Measurements from ENCODE around the gene PDCD1LG2. TPM values are rescaled to one million over a fixed set of nuclear protein-coding genes. Genes with fewer than 3 reads are reported as not detected.
A peak's percentile ranks its signal among the peaks of the same experiment; 100 is the strongest.
"Not testable (repeated sequence)": the region's sequence is repeated elsewhere in the genome, so short reads cannot be mapped to it uniquely, and the experiment has no call there.

The PDCD1LG2 gene
- total RNA-seq, 1 donor from 2014 or later: 3.7 TPM

GRCh38 chr9:5578698-5579085 lies 68.4 kb downstream of the PDCD1LG2 start:
- Histone ChIP-seq H3K4me3 (ENCODE audit: low read length in 3 of 3) (no peak overlapping the region), H3K27me3 (ENCODE audit: control insufficient read depth in 3 of 3, insufficient read depth in 3 of 3, low read length in 3 of 3) (no peaks in the 10 kb centered on the region), H3K9me3 (ENCODE audit: control insufficient read depth in 3 of 3, low read length in 3 of 3) (no peaks in the 10 kb centered on the region), H3K4me1 (ENCODE audit: control insufficient read depth in 3 of 3, insufficient read depth in 3 of 3, low read length in 3 of 3) (peaks cover 8 to 17% (median 16%) of the 10 kb centered on the region in 3 donors), H3K36me3 (ENCODE audit: control insufficient read depth in 3 of 3, insufficient read depth in 3 of 3, low read length in 3 of 3) (no peaks in the 10 kb centered on the region), H3K9ac (ENCODE audit: low read depth in 1 of 3, low read length in 3 of 3) (no peak overlapping the region), H3K27ac (ENCODE audit: low read depth, low read length) (no peak overlapping the region)

GRCh38 chr9:5579881-5580280 lies 69.5 kb downstream of the PDCD1LG2 start:
- Histone ChIP-seq H3K4me3 (ENCODE audit: low read length in 3 of 3) (no peak overlapping the region), H3K4me1 (ENCODE audit: control insufficient read depth in 3 of 3, insufficient read depth in 3 of 3, low read length in 3 of 3) (peaks cover 8 to 17% (median 16%) of the 10 kb centered on the region in 3 donors), H3K9ac (ENCODE audit: low read depth in 1 of 3, low read length in 3 of 3) (no peak overlapping the region), H3K27ac (ENCODE audit: low read depth, low read length) (no peak overlapping the region), H3K36me3 (ENCODE audit: control insufficient read depth in 3 of 3, insufficient read depth in 3 of 3, low read length in 3 of 3) (no peaks in the 10 kb centered on the region), H3K27me3 (ENCODE audit: control insufficient read depth in 3 of 3, insufficient read depth in 3 of 3, low read length in 3 of 3) (no peaks in the 10 kb centered on the region), H3K9me3 (ENCODE audit: control insufficient read depth in 3 of 3, low read length in 3 of 3) (no peaks in the 10 kb centered on the region)

GRCh38 chr9:5580650-5581049 lies 70.3 kb downstream of the PDCD1LG2 start:
- Histone ChIP-seq H3K4me1 (ENCODE audit: control insufficient read depth in 3 of 3, insufficient read depth in 3 of 3, low read length in 3 of 3) (peaks cover 8 to 17% (median 16%) of the 10 kb centered on the region in 3 donors), H3K9ac (ENCODE audit: low read depth in 1 of 3, low read length in 3 of 3) (no peak overlapping the region), H3K4me3 (ENCODE audit: low read length in 3 of 3) (no peak overlapping the region), H3K36me3 (ENCODE audit: control insufficient read depth in 3 of 3, insufficient read depth in 3 of 3, low read length in 3 of 3) (no peaks in the 10 kb centered on the region), H3K27ac (ENCODE audit: low read depth, low read length) (no peak overlapping the region), H3K9me3 (ENCODE audit: control insufficient read depth in 3 of 3, low read length in 3 of 3) (no peaks in the 10 kb centered on the region), H3K27me3 (ENCODE audit: control insufficient read depth in 3 of 3, insufficient read depth in 3 of 3, low read length in 3 of 3) (no peaks in the 10 kb centered on the region)

- not testable (repeated sequence) for H3K36me3 ChIP-seq (ENCODE audit: control insufficient read depth in 3 of 3, insufficient read depth in 3 of 3, low read length in 3 of 3); H3K9me3 ChIP-seq (ENCODE audit: control insufficient read depth in 3 of 3, low read length in 3 of 3); H3K9ac ChIP-seq (ENCODE audit: low read depth in 1 of 3, low read length in 3 of 3)
These were observed 71.4 kb downstream of the PDCD1LG2 start for GRCh38 chr9:5581706-5582105.

GRCh38 chr9:5582835-5583195 lies 72.5 kb downstream of the PDCD1LG2 start:
- Histone ChIP-seq H3K9ac (ENCODE audit: low read depth in 1 of 3, low read length in 3 of 3) (no peak overlapping the region), H3K27me3 (ENCODE audit: control insufficient read depth in 3 of 3, insufficient read depth in 3 of 3, low read length in 3 of 3) (no peaks in the 10 kb centered on the region), H3K36me3 (ENCODE audit: control insufficient read depth in 3 of 3, insufficient read depth in 3 of 3, low read length in 3 of 3) (no peaks in the 10 kb centered on the region), H3K27ac (ENCODE audit: low read depth, low read length) (peak overlapping the region; percentile 1), H3K4me3 (ENCODE audit: low read length in 3 of 3) (no peak overlapping the region), H3K9me3 (ENCODE audit: control insufficient read depth in 3 of 3, low read length in 3 of 3) (no peaks in the 10 kb centered on the region), H3K4me1 (ENCODE audit: control insufficient read depth in 3 of 3, insufficient read depth in 3 of 3, low read length in 3 of 3) (peaks cover 8 to 17% (median 16%) of the 10 kb centered on the region in 3 donors)

More at GRCh38 chr9:5581706-5582105, 71.4 kb downstream of the PDCD1LG2 start:
- H3K27me3 ChIP-seq (ENCODE audit: control insufficient read depth in 3 of 3, insufficient read depth in 3 of 3, low read length in 3 of 3); H3K27ac ChIP-seq (ENCODE audit: low read depth, low read length); H3K4me3 ChIP-seq (ENCODE audit: low read length in 3 of 3): not testable (repeated sequence)
- peaks cover 8 to 17% (median 16%) of the 10 kb centered on the region in 3 donors for H3K4me1 ChIP-seq (ENCODE audit: control insufficient read depth in 3 of 3, insufficient read depth in 3 of 3, low read length in 3 of 3)

GRCh38 chr9:5586391-5586802 lies 76.1 kb downstream of the PDCD1LG2 start:
- Histone ChIP-seq H3K4me3 (ENCODE audit: low read length in 3 of 3) (no peak overlapping the region), H3K9me3 (ENCODE audit: control insufficient read depth in 3 of 3, low read length in 3 of 3) (no peaks in the 10 kb centered on the region), H3K4me1 (ENCODE audit: control insufficient read depth in 3 of 3, insufficient read depth in 3 of 3, low read length in 3 of 3) (peaks cover 5 to 9% (median 5%) of the 10 kb centered on the region in 3 donors), H3K36me3 (ENCODE audit: control insufficient read depth in 3 of 3, insufficient read depth in 3 of 3, low read length in 3 of 3) (no peaks in the 10 kb centered on the region), H3K27me3 (ENCODE audit: control insufficient read depth in 3 of 3, insufficient read depth in 3 of 3, low read length in 3 of 3) (no peaks in the 10 kb centered on the region), H3K9ac (ENCODE audit: low read depth in 1 of 3, low read length in 3 of 3) (no peak overlapping the region), H3K27ac (ENCODE audit: low read depth, low read length) (no peak overlapping the region)

- no peak overlapping the region for H3K27ac ChIP-seq (ENCODE audit: low read depth, low read length)
- no peaks in the 10 kb centered on the region for H3K27me3 ChIP-seq (ENCODE audit: control insufficient read depth in 3 of 3, insufficient read depth in 3 of 3, low read length in 3 of 3)
- no peaks in the 10 kb centered on the region for H3K9me3 ChIP-seq (ENCODE audit: control insufficient read depth in 3 of 3, low read length in 3 of 3)
- H3K4me1 ChIP-seq (ENCODE audit: control insufficient read depth in 3 of 3, insufficient read depth in 3 of 3, low read length in 3 of 3): peaks cover 5 to 9% (median 5%) of the 10 kb centered on the region in 3 donors
- H3K36me3 ChIP-seq (ENCODE audit: control insufficient read depth in 3 of 3, insufficient read depth in 3 of 3, low read length in 3 of 3): no peaks in the 10 kb centered on the region
- no peak overlapping the region for H3K4me3 ChIP-seq (ENCODE audit: low read length in 3 of 3)
- H3K9ac ChIP-seq (ENCODE audit: low read depth in 1 of 3, low read length in 3 of 3): no peak overlapping the region
These were observed 76.7 kb downstream of the PDCD1LG2 start for GRCh38 chr9:5587024-5587423.

- Histone ChIP-seq H3K9me3 (ENCODE audit: control insufficient read depth in 3 of 3, low read length in 3 of 3) (no peaks in the 10 kb centered on the region), H3K4me1 (ENCODE audit: control insufficient read depth in 3 of 3, insufficient read depth in 3 of 3, low read length in 3 of 3) (peaks cover 0 to 2% (median 0%) of the 10 kb centered on the region in 3 donors), H3K27ac (ENCODE audit: low read depth, low read length) (no peak overlapping the region), H3K9ac (ENCODE audit: low read depth in 1 of 3, low read length in 3 of 3) (no peak overlapping the region), H3K4me3 (ENCODE audit: low read length in 3 of 3) (no peak overlapping the region), H3K27me3 (ENCODE audit: control insufficient read depth in 3 of 3, insufficient read depth in 3 of 3, low read length in 3 of 3) (no peaks in the 10 kb centered on the region), H3K36me3 (ENCODE audit: control insufficient read depth in 3 of 3, insufficient read depth in 3 of 3, low read length in 3 of 3) (no peaks in the 10 kb centered on the region)
These were observed 81.9 kb downstream of the PDCD1LG2 start for GRCh38 chr9:5592231-5592630.

- no peak overlapping the region for H3K4me3 ChIP-seq (ENCODE audit: low read length in 3 of 3)
- peaks cover 0 to 2% (median 0%) of the 10 kb centered on the region in 3 donors for H3K4me1 ChIP-seq (ENCODE audit: control insufficient read depth in 3 of 3, insufficient read depth in 3 of 3, low read length in 3 of 3)
- no peak overlapping the region for H3K9ac ChIP-seq (ENCODE audit: low read depth in 1 of 3, low read length in 3 of 3)
- no peaks in the 10 kb centered on the region for H3K36me3 ChIP-seq (ENCODE audit: control insufficient read depth in 3 of 3, insufficient read depth in 3 of 3, low read length in 3 of 3)
- no peak overlapping the region for H3K27ac ChIP-seq (ENCODE audit: low read depth, low read length)
- H3K27me3 ChIP-seq (ENCODE audit: control insufficient read depth in 3 of 3, insufficient read depth in 3 of 3, low read length in 3 of 3): no peaks in the 10 kb centered on the region
- no peaks in the 10 kb centered on the region for H3K9me3 ChIP-seq (ENCODE audit: control insufficient read depth in 3 of 3, low read length in 3 of 3)
These were observed 82.6 kb downstream of the PDCD1LG2 start for GRCh38 chr9:5592904-5593303.

GRCh38 chr9:5593904-5594303 lies 83.6 kb downstream of the PDCD1LG2 start:
- Histone ChIP-seq H3K4me1 (ENCODE audit: control insufficient read depth in 3 of 3, insufficient read depth in 3 of 3, low read length in 3 of 3) (peaks cover 0 to 2% (median 0%) of the 10 kb centered on the region in 3 donors), H3K4me3 (ENCODE audit: low read length in 3 of 3) (no peak overlapping the region), H3K36me3 (ENCODE audit: control insufficient read depth in 3 of 3, insufficient read depth in 3 of 3, low read length in 3 of 3) (no peaks in the 10 kb centered on the region), H3K27ac (ENCODE audit: low read depth, low read length) (no peak overlapping the region), H3K9ac (ENCODE audit: low read depth in 1 of 3, low read length in 3 of 3) (no peak overlapping the region), H3K9me3 (ENCODE audit: control insufficient read depth in 3 of 3, low read length in 3 of 3) (no peaks in the 10 kb centered on the region), H3K27me3 (ENCODE audit: control insufficient read depth in 3 of 3, insufficient read depth in 3 of 3, low read length in 3 of 3) (no peaks in the 10 kb centered on the region)

- no peaks in the 10 kb centered on the region for H3K9me3 ChIP-seq (ENCODE audit: control insufficient read depth in 3 of 3, low read length in 3 of 3)
- no peak overlapping the region for H3K4me3 ChIP-seq (ENCODE audit: low read length in 3 of 3)
- no peaks in the 10 kb centered on the region for H3K27me3 ChIP-seq (ENCODE audit: control insufficient read depth in 3 of 3, insufficient read depth in 3 of 3, low read length in 3 of 3)
- no peaks in the 10 kb centered on the region for H3K36me3 ChIP-seq (ENCODE audit: control insufficient read depth in 3 of 3, insufficient read depth in 3 of 3, low read length in 3 of 3)
- H3K27ac ChIP-seq (ENCODE audit: low read depth, low read length): no peak overlapping the region
- no peaks in the 10 kb centered on the region for H3K4me1 ChIP-seq (ENCODE audit: control insufficient read depth in 3 of 3, insufficient read depth in 3 of 3, low read length in 3 of 3)
- H3K9ac ChIP-seq (ENCODE audit: low read depth in 1 of 3, low read length in 3 of 3): no peak overlapping the region
These were observed 85.8 kb downstream of the PDCD1LG2 start for GRCh38 chr9:5596173-5596572.
